H1 (cell line): Measurements from ENCODE around the gene PHLDA3. TPM values are rescaled to one million over a fixed set of nuclear protein-coding genes. Genes with fewer than 3 reads are reported as not detected.

Experiments
- CTCF ChIA-PET: fragments of 300-600 bp; sonication (Branson Sonifier 250); formaldehyde crosslinking; loops from one replicate; lab custom pipeline; 2021; ENCODE audit not compliant: partially characterized antibody; lab: Charles Lee
- POLR2A ChIA-PET: fragments of 300-600 bp; sonication (Branson Sonifier 250); formaldehyde crosslinking; loops from one replicate; lab custom pipeline; 2021; ENCODE audit warnings: inconsistent platforms; ENCODE audit not compliant: partially characterized antibody; lab: Charles Lee
- DNase-seq, 2 experiments: peaks; one replicate each; pipeline versions ENCODE4 v3.0.0 to v3.0.0-alpha.2; 2010 to 2022; ENCODE audit warnings: low spot score in 2 of 2, low read depth in 1 of 2, mixed read lengths in 1 of 2
- FAIRE-seq: peaks from 2 replicates; lab custom pipeline; 2011; peaks lifted over from hg19 to GRCh38; lab: Jason Lieb, UNC
- H2AFZ ChIP-seq: 2 replicates; pipeline ENCODE4 v1.8.1; 2012; ENCODE audit warnings: low read length, inconsistent platforms
- H2AK5ac ChIP-seq: 2 replicates; pipeline ENCODE4 v1.6.1; 2013; ENCODE audit warnings: low read depth, low read length
- H2BK120ac ChIP-seq: replicated peaks from 2 replicates; pipeline ENCODE3; 2013; ENCODE audit warnings: low read depth, low read length, inconsistent platforms
- H2BK12ac ChIP-seq: 2 replicates; pipeline ENCODE4 v1.6.1; 2013; ENCODE audit warnings: low read depth, low read length
- H2BK15ac ChIP-seq: 2 replicates; pipeline ENCODE4 v1.6.1; 2013; ENCODE audit warnings: low read length
- H2BK20ac ChIP-seq: 2 replicates; pipeline ENCODE4 v1.6.1; 2013; ENCODE audit warnings: low read length
- H2BK5ac ChIP-seq: 2 replicates; pipeline ENCODE4 v1.6.1; 2013; ENCODE audit warnings: low read depth, low read length
- H3K14ac ChIP-seq: 2 replicates; pipeline ENCODE4 v1.6.1; 2013; ENCODE audit warnings: inconsistent platforms; ENCODE audit not compliant: insufficient read length
- H3K18ac ChIP-seq: 2 replicates; pipeline ENCODE4 v1.6.1; 2013; ENCODE audit warnings: low read length; ENCODE audit errors: extremely low read depth
- H3K23ac ChIP-seq: 2 replicates; pipeline ENCODE4 v1.6.1; 2013; ENCODE audit warnings: inconsistent platforms; ENCODE audit not compliant: insufficient read length
- H3K23me2 ChIP-seq: 2 replicates; pipeline ENCODE4 v1.6.1; 2013; ENCODE audit warnings: low read depth, low read length
- H3K27ac ChIP-seq: 2 replicates; pipeline ENCODE4 v1.6.1; 2011; ENCODE audit warnings: low read depth, low read length, inconsistent platforms
- H3K27me3 ChIP-seq, 4 experiments: replicated peaks in 1 of 4; 1 replicate in 1 of 4; 2 replicates in 3 of 4; pipeline versions ENCODE4 v1.6.1 to v1.8.1; 2011 to 2013; ENCODE audit warnings: low read length in 3 of 4, mild to moderate bottlenecking in 3 of 4, inconsistent platforms in 2 of 4, mixed read lengths in 2 of 4, moderate library complexity in 1 of 4; ENCODE audit not compliant: control insufficient read depth in 3 of 4, insufficient read depth in 3 of 4; ENCODE audit errors: extremely low read depth in 1 of 4
- H3K36me3 ChIP-seq, 4 experiments: 2 replicates each; pipeline versions ENCODE4 v1.6.1 to v1.8.1; 2011 to 2013; ENCODE audit warnings: mild to moderate bottlenecking in 4 of 4, low read length in 3 of 4, moderate library complexity in 2 of 4, control low read depth in 1 of 4, inconsistent platforms in 1 of 4; ENCODE audit not compliant: insufficient read depth in 4 of 4, control insufficient read depth in 2 of 4
- H3K4ac ChIP-seq: replicated peaks from 2 replicates; pipeline ENCODE3; 2013; ENCODE audit warnings: low read length, low read depth, mixed read lengths, inconsistent platforms; ENCODE audit not compliant: insufficient read length
- H3K4me1 ChIP-seq, 4 experiments: replicated peaks in 1 of 4; 1 replicate in 1 of 4; 2 replicates in 3 of 4; pipeline versions ENCODE4 v1.6.1 to v1.8.1; 2011 to 2013; ENCODE audit warnings: low read length in 3 of 4, inconsistent platforms in 2 of 4, mixed read lengths in 1 of 4; ENCODE audit not compliant: insufficient read depth in 4 of 4, control insufficient read depth in 3 of 4
- H3K4me2 ChIP-seq, 2 experiments: 2 replicates each; pipeline versions ENCODE4 v1.6.1 to v1.8.1; 2011 to 2013; ENCODE audit warnings: low read depth in 2 of 2, low read length in 2 of 2, control low read depth in 1 of 2, inconsistent platforms in 1 of 2, mild to moderate bottlenecking in 1 of 2; ENCODE audit not compliant: insufficient read depth in 1 of 2
- H3K4me3 ChIP-seq, 4 experiments: fragments of 200-600, 300-600 bp in 1 of 4; sonication (generic), shearing (Covaris generic), sonication (Bioruptor Twin) in 1 of 4; 2 replicates each; pipeline versions ENCODE4 v1.5.1 to v1.8.1; 2011 to 2016; ENCODE audit warnings: low read length in 4 of 4, low read depth in 3 of 4, control low read depth in 2 of 4, inconsistent platforms in 2 of 4, mild to moderate bottlenecking in 2 of 4, mixed read lengths in 1 of 4, moderate library complexity in 1 of 4; ENCODE audit not compliant: insufficient read depth in 2 of 4; ENCODE audit errors: extremely low read depth in 1 of 4
- H3K56ac ChIP-seq: replicated peaks from 2 replicates; pipeline ENCODE3; 2013; ENCODE audit warnings: low read depth, mild to moderate bottlenecking, mixed read lengths, low read length, inconsistent platforms; ENCODE audit not compliant: insufficient read length
- H3K79me1 ChIP-seq: 2 replicates; pipeline ENCODE4 v1.6.1; 2013; ENCODE audit warnings: low read depth, low read length, control low read depth
- H3K79me2 ChIP-seq, 2 experiments: 2 replicates each; pipeline versions ENCODE4 v1.6.1 to v1.8.1; 2012 to 2013; ENCODE audit warnings: low read length in 2 of 2, mild to moderate bottlenecking in 2 of 2, inconsistent platforms in 1 of 2; ENCODE audit not compliant: insufficient read depth in 2 of 2, control insufficient read depth in 1 of 2
- H3K9ac ChIP-seq, 4 experiments: replicated peaks in 1 of 4; 1 replicate in 1 of 4; 2 replicates in 3 of 4; pipeline versions ENCODE4 v1.6.1 to v1.8.1; 2011 to 2013; ENCODE audit warnings: low read depth in 3 of 4, low read length in 3 of 4, control low read depth in 2 of 4, mild to moderate bottlenecking in 2 of 4, moderate library complexity in 2 of 4, inconsistent platforms in 1 of 4; ENCODE audit errors: extremely low read depth in 1 of 4
- H3K9me3 ChIP-seq, 2 experiments: 2 replicates each; pipeline versions ENCODE4 v1.6.1 to v1.8.1; 2012 to 2013; ENCODE audit warnings: mild to moderate bottlenecking in 2 of 2, moderate library complexity in 2 of 2, control low read depth in 1 of 2, inconsistent platforms in 1 of 2, low read depth in 1 of 2, low read length in 1 of 2, mixed read lengths in 1 of 2; ENCODE audit not compliant: insufficient read depth in 2 of 2
- H4K20me1 ChIP-seq, 2 experiments: replicated peaks in 1 of 2; 2 replicates each; pipeline versions ENCODE3 to v1.8.1; 2011 to 2013; ENCODE audit warnings: inconsistent platforms in 2 of 2, low read length in 2 of 2, mild to moderate bottlenecking in 1 of 2; ENCODE audit not compliant: insufficient read depth in 2 of 2, control insufficient read depth in 1 of 2
- H4K5ac ChIP-seq: 2 replicates; pipeline ENCODE4 v1.6.1; 2013; ENCODE audit warnings: low read length, low read depth, mixed read lengths, inconsistent platforms; ENCODE audit not compliant: insufficient read length
- H4K8ac ChIP-seq: 2 replicates; pipeline ENCODE4 v1.8.0; 2013; ENCODE audit warnings: mild to moderate bottlenecking, moderate library complexity, low read length, inconsistent platforms; ENCODE audit not compliant: insufficient read depth; ENCODE audit errors: extremely low read depth
- H4K91ac ChIP-seq: replicated peaks from 2 replicates; pipeline ENCODE3; 2013; ENCODE audit warnings: low read length, mixed read lengths, inconsistent platforms; ENCODE audit not compliant: insufficient read length
- ZNF274 ChIP-seq: IDR thresholded peaks from 2 replicates; pipeline ENCODE4 v1.7.0; 2012; ENCODE audit warnings: low read length, borderline replicate concordance; ENCODE audit errors: extremely low read depth
- WGBS, 2 experiments: shearing (Covaris generic) in 1 of 2; methylation state at CpG; one replicate each; pipeline versions ENCODE4 v1.1.6 to v1.1.7; 2013 to 2015; ENCODE audit warnings: low lambda C conversion rate in 2 of 2, mixed read lengths in 2 of 2, inconsistent platforms in 1 of 2, low coverage in 1 of 2, missing lambda C conversion rate in 1 of 2; ENCODE audit not compliant: insufficient replicate concordance in 2 of 2, insufficient coverage in 1 of 2, insufficient read length in 1 of 2; ENCODE audit errors: extremely low coverage in 1 of 2, missing lambda C conversion rate in 1 of 2; 5-methylcytosine and 5-hydroxymethylcytosine counted together
- polyA plus RNA-seq, 7 experiments: library from polyadenylated mRNA; depleted of rRNA in 3 of 7; stranded (reverse) in 5 of 7; unstranded in 2 of 7; fragments of >200 nt in 5 of 7; fragments of 200-250 nt in 2 of 7; gene quantifications; 1 replicate in 5 of 7; 2 replicates in 1 of 7; 4 replicates in 1 of 7; pipeline versions ENCODE4 v1.2.1 to v1.2.3, GENCODE V29; 2011 to 2013; ENCODE audit warnings: missing spikeins in 2 of 7, mixed read lengths in 2 of 7
- total RNA-seq: library from RNA; stranded (reverse); fragmentation: NEBNext Ultra II Directional; extraction: Animal tissue kit (Norgen Biotek cat#: 25700); gene quantifications from 2 replicates; pipeline ENCODE4 v1.2.1, GENCODE V29; 2021

PHLDA3 gene
- total and polyA plus RNA-seq, 2 of the 8 experiments (the other 6 are each of a cell fraction or from before 2014, with no cell fraction given), result 25.5 to 27.5 TPM

DNA sequence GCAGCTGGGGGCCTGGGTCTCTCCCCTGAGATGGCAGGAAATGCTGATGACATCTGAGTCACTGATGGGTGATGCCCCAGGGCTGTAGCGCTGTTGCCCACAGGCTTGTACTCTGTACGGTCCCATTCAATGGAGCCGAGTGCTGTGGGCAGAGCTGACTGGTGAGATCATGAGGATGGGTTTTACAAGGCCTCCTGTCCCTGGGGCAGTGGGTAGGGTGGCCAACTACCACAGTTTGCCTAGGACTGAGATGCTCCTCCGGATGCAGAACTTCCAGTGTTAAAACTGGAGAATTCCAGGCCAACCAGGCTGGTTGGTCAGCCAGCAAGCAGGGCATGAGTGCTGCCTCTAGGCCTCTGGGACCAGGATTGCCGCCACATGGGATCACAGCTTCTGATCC lies 9.2 kb downstream of the PHLDA3 start:
- Histone ChIP-seq H3K9me3 (no peaks in the 10 kb centered on the region), H2BK5ac (no peak overlapping the region), H3K79me1 (no peaks in the 10 kb centered on the region), H3K36me3 (no peaks in the 10 kb centered on the region), H2BK20ac (no peak overlapping the region), H3K27ac (no peak overlapping the region), H2AK5ac (no peak overlapping the region), H3K9ac (no peak overlapping the region), H3K23ac (no peak overlapping the region), H2BK15ac (0 out of 2 replicates have a peak overlapping the region, but pooled peaks have one; percentile 1), H3K79me2 (no peaks in the 10 kb centered on the region), H3K4me3 (no peak overlapping the region), H4K8ac (no peak overlapping the region), H4K5ac (no peak overlapping the region), H2BK12ac (no peak overlapping the region), H2AFZ (no peak overlapping the region), H3K56ac (no peak overlapping the region), H3K27me3 (no peaks in the 10 kb centered on the region), H4K91ac (no peak overlapping the region), H3K4me1 (peaks cover 2 to 12% (median 5%) of the 10 kb centered on the region in 4 experiments), H2BK120ac (no peak overlapping the region), H3K4ac (no peak overlapping the region), H3K14ac (no peak overlapping the region), H3K18ac (no peak overlapping the region), H3K4me2 (no peak overlapping the region), H3K23me2 (no peaks in the 10 kb centered on the region), H4K20me1 (no peaks in the 10 kb centered on the region)
- no peak for TF ChIP-seq ZNF274
- DNase-seq (no peak), FAIRE-seq (no peak)
- WGBS, 2 experiments, result 88% methylated on average over 5 of the region's 5 CpGs; no CpG with 5 or more reads in 1 of the 2 experiments
- ChIA-PET POLR2A (interaction anchor here (1.4 kb wide), 2 partner anchors 9 to 41 kb away, joined by 3 to 5 read pairs; partner anchors contain the start of gene PHLDA3), CTCF (interaction anchor here (1.4 to 12.7 kb wide), 8 partner anchors 9 to 74 kb away, joined by 3 to 155 read pairs (median 6); partner anchors contain the start of gene PHLDA3)
